Inferior parietal cortex (tissue), 1 donor: Measurements from ENCODE around the gene WDR5.
A peak's percentile ranks its signal among the peaks of the same experiment; 100 is the strongest.

Experiments used
- DNase-seq: peaks from one replicate; pipeline ENCODE4 v3.0.0-alpha.2; 2016; ENCODE audit errors: extremely low spot score

WDR5 gene

GRCh38 chr9:134132208-134132870 is 3.5 kb upstream of the WDR5 start:
- DNase-seq: no peak

- peak; percentile 55 for DNase-seq
These were observed 936 bp upstream of the WDR5 start for GRCh38 chr9:134134949-134135342.

DNA sequence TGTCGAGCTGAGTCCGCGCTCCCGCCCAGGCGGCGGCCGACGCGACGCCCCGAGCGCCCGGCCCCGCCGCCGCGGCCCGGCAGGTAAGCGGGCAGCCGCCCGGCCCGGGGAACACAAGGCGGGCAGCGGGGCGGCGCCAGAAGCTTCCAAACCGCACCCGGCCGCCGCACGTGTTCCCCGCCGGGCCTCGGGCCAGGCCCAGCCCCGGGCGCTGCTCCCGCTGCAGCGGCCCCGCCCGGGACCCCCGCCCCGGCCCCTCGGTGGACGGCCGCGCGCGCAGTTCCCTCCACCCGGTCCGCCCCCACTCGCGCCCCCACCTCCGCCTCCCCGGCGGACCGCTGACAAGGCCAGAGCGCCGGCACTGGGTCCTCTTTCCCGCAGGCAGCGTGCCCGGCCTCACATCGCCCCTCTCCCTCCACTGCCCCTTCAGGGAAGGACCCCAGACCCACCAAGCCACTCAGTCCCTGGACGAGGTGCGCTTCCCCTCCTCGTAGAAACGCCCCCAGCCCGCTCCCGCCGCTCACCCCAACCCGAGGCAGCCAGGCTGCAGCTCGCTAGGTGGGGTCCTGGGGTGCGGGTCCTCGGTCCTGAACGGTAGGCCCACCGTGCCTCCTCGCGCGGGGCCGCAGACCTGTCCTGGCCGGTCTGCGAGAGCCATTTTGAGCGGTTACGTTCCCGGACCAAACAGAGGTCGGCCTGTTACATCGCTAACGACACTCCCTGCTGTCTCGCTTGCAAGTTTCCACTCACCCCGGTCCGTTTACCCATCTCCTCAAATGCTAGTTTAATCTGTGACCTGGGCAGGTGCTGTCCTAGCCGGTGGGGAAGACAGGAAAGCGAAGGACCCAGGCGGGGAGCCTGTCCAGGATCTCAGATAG is 475 bp downstream of the WDR5 start:
- DNase-seq: no peak

DNA sequence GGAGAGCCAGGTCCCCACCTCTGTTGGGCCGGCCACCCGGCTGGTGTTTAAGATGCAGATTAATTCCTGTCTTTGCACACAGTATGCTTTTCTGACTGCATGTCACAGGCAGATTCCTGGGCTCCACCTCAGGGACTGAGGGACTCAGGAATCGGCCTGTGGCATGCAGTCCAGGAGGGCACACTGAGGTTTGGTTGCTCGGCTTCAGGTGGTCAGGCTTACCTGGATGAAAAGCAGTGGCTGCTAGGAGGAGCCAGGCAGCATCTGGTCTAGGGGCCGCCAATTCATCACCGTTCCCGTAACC is 1.1 kb downstream of the WDR5 start:
- no peak for DNase-seq

GRCh38 chr9:134138292-134138691 is 2.4 kb downstream of the WDR5 start:
- DNase-seq: no peak

DNA sequence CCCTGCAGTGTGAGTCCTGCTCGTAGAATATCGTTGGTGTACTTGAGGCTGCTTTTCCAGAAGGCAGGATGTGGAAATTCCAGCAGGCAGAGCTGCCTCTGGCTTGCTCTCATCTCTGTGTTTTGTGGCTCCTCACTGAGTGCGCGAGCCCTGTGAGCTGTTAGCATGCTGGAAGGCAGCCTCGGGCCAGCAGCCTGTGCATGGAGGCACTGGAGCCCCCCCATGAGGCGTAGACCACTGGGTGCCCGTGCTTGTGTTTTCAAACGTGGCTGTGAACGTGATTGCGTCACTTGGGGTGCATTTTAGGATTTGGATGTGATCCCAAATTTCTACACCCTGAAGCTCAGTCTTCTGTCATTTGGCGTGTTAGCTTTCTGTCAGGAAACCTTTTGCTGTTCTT is 3.2 kb downstream of the WDR5 start:
- DNase-seq: peak; percentile 22

- no peak for DNase-seq
These were observed 6.0 kb downstream of the WDR5 start for GRCh38 chr9:134141906-134142305.

GRCh38 chr9:134144801-134145200 is 8.9 kb downstream of the WDR5 start:
- no peak for DNase-seq

GRCh38 chr9:134145262-134145661 is 9.4 kb downstream of the WDR5 start:
- no peak for DNase-seq

GRCh38 chr9:134146774-134147493 is 11.1 kb downstream of the WDR5 start:
- DNase-seq: no peak

DNA sequence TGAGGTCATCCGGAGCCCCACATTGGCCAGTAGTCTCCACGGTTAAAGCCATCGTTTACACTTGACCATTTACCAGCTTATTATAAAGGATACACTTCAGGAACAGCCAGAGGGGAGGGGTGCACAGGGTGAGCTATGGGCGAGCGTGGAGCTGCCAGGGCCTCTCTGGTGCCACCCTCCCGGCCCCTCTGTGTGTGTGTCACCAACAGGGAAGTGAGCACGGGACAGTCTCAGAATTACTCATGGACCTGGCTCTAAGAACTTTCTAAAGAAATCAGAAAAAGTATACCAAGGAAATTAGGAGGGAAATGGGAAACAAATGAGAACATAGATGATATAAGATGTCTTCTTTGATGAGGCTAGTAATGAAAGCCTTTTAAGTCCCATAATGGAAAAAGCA is 13.5 kb downstream of the WDR5 start:
- no peak for DNase-seq

- DNase-seq: no peak
These were observed 14.8 kb downstream of the WDR5 start for GRCh38 chr9:134150557-134151214.

DNA sequence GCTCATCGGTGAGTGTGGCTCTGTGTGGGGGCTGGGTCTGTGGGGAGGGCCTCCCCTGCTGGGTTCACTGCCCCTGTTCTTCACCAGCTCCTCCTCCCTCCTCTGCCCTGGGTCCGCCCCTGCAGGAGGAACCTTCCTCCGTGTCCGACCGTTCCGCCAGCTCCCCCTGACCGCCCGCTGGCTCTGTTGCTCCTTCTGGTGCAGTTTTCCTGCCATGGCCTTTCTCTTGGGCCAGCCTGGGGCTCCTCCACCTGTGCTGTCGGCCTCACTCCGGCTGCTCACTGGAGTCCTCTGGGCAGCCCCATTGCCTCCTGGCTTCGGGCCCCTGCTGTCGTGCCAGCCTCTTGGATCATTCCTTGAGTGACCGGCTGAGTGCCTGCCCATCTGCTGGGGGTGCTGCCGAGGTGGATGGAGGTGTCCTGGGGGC is 16.2 kb downstream of the WDR5 start:
- DNase-seq: no peak

DNA sequence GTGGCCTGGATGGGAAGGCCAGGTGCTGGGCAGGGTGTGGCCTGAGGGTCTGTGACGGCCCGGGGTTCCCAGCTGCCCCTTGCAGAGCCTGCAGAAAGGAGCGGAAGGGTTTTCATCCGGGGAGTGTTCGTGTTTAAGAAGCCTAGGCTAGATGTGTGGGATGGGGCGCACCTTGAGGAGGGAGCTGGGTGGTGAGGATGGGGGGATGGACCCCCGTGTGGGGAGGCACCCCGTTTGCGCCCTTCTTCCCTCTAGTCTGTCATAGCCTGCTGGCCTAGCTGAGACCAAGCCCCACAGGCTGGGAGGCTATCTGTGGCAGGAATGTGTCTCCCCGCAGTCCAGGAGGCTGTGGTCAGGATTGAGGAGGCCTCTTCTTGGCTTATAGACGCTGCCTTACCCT is 16.6 kb downstream of the WDR5 start:
- no peak for DNase-seq

DNA sequence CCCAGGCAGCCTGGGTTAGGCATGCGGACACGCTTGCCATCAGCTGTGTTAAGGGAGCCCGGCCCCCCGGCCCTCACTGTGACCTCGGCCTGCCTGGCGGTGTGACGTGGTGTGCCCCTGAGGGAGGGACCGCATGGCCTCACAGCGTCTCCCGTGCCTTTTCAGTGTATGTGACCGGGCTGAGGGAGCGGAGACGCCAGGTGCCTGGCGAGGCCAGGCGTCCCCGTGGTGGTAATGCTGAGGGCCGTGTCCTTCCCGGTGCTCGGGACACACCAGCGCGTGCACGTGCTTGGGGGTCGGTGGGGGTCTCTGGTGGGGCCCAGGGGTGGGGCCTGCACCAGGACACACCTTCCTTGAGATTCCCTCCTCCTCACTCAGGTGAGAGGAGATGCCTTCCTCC is 17.6 kb downstream of the WDR5 start:
- DNase-seq: no peak

GRCh38 chr9:134154262-134154701 is 18.4 kb downstream of the WDR5 start:
- DNase-seq: no peak

DNA sequence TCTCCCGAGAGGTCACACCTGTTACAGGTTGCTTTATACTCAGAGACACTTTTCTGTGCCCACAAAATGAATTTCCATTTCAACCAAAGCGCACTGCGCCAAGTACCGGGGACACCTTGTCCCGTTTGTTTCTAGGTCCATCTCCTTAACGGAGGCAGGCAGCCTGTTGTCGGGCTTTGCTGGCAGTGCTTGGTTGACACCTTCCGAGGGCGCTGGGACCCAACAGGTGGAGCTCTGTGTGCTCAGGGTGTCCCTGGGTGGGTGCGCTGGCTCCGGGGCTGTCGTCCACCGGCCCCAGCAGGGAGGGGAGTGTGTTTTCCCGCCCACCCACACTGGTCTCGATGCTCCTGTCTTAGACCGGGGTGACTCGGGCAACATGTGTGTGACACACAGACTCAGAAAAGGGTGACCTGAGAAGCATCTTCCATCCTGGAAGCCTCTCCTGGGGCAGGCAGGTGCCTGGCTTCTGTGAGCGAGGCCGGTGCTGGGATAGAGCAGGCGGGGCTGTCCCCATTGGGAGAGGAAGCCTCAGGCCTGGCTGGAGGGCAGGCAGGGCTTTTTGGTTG is 20.0 kb downstream of the WDR5 start:
- DNase-seq: no peak

DNA sequence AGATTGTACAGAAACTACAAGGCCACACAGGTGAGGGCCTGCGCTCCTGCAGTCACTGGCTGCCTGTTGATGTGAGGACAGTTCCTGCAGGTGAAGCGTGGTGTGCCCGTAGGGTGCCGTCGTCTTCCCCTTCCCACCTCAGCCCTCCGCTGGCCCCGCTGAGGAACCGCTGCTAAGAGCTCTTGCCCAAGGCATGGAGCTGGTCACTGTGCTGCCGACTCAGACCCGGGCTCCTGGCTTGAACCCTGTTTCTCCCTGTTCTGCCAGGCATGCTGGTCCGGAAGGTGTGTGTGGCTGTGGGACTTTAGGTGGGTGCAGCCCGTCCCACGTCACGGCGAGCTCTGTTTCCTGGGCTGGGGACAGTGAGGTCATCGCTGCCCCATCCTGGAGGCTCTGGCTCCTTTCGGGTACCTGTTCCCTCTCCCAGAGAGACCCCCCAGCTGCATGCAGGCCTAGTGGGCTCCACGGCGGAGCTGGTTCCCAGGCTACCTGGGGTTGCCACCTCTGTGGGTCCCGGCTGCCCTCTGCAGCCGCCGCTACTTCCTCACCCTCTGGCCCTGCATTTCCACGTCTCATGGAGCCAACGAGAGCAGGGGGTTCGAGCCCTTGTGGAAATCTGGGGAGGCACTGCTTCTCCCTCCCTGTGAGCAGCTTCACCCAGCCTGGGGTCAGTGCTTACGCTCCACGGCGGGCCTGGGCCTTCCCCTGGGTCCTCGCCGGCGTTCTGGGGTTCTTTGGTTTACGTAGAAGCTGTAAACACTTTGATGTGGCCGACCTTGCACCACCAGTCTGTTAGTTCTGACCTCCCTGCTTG is 20.9 kb downstream of the WDR5 start:
- DNase-seq: no peak

DNA sequence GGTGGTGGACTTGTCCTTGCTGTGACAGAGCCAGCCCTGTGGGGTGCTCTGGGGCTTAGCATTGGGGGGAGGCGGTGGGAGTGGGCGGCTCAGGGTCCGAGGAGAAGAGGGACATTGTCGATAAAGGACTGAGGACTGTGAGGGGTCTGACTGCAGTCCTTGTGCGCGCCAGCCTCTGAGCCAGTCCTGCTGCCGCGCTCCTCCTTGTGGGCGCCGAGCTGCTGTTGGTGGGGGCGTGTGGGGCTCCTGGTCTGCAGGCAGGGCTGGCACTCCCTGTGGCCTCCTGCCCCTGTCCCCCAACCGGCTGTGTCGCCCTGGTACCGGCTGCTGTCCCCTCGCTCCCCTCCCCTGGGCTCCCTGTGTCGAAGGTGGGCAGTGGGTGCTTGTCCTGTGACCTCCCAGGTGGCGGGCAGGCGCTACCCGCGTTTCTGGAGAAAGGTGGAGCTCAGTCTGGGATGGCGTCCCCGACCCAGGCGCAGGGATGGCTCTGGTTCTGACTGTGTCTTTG is 21.6 kb downstream of the WDR5 start:
- no peak for DNase-seq

- no peak for DNase-seq
These were observed 22.4 kb downstream of the WDR5 start for GRCh38 chr9:134158242-134158641.
